T-helper 2 cell treated with Interferon-gamma antibody and Interleukin-4, amounts not matched to agents 100 ng/mL and 5 ng/mL, for 36 hours (primary cell): ENCODE results near the gene LRRC8A. TPM values are rescaled to one million over a fixed set of nuclear protein-coding genes. Genes with fewer than 3 reads are reported as not detected.

Source experiments
- intact Hi-C: fragments of 100-400 bp; cut with micrococcal nuclease; formaldehyde crosslinking; loops from one replicate; pipeline ENCODE4 v1.15.1; 2023
- total RNA-seq: library from RNA; stranded (reverse); gene quantifications from 2 replicates; pipeline ENCODE4 v1.2.3, GENCODE V29; 2022

The LRRC8A gene
- total RNA-seq, 1 donor from 2014 or later, result 53.1 TPM

GRCh38 chr9:128899566-128900322, 17.8 kb downstream of the LRRC8A start:
- intact Hi-C loops, result loop anchor here (10.0 kb wide), 1 partner anchor 345 kb away; the partner anchor contains the start of gene SPTAN1

GRCh38 chr9:128901379-128901778, 19.4 kb downstream of the LRRC8A start:
- intact Hi-C loops, result loop anchor here (10.0 kb wide), 1 partner anchor 347 kb away; the partner anchor contains the start of gene SPTAN1

- intact Hi-C loops, result loop anchor here (1.0 to 10.0 kb wide), 2 partner anchors 21 to 347 kb away; partner anchors contain the start of genes KYAT1 and SPTAN1
Observed at GRCh38 chr9:128901822-128902221, 19.9 kb downstream of the LRRC8A start.

GRCh38 chr9:128902351-128903078, 20.6 kb downstream of the LRRC8A start:
- intact Hi-C loops, result loop anchor here (1.0 to 10.0 kb wide), 2 partner anchors 21 to 348 kb away; partner anchors contain the start of genes KYAT1 and SPTAN1

- intact Hi-C loops, result loop anchor here (10.0 kb wide), 1 partner anchor 348 kb away; the partner anchor contains the start of gene SPTAN1
Observed at GRCh38 chr9:128903079-128903461, 21.1 kb downstream of the LRRC8A start.

GRCh38 chr9:128903871-128904620, 22.1 kb downstream of the LRRC8A start:
- intact Hi-C loops, result loop anchor here (10.0 kb wide), 1 partner anchor 349 kb away; the partner anchor contains the start of gene SPTAN1

- intact Hi-C loops, result loop anchor here (10.0 kb wide), 1 partner anchor 351 kb away; the partner anchor contains the start of gene SPTAN1
Observed at GRCh38 chr9:128905964-128906363, 24.0 kb downstream of the LRRC8A start.

- intact Hi-C loops, result loop anchor here (10.0 kb wide), 1 partner anchor 352 kb away; the partner anchor contains the start of gene SPTAN1
Observed at GRCh38 chr9:128906741-128907140, 24.8 kb downstream of the LRRC8A start.

GRCh38 chr9:128908372-128908771, 26.4 kb downstream of the LRRC8A start:
- intact Hi-C loops, result loop anchor here (10.0 kb wide), 1 partner anchor 354 kb away; the partner anchor contains the start of gene SPTAN1

GRCh38 chr9:128909859-128910258, 27.9 kb downstream of the LRRC8A start:
- intact Hi-C loops, result loop anchor here (10.0 kb wide), 1 partner anchor 355 kb away; the partner anchor contains the start of gene SPTAN1

GRCh38 chr9:128910906-128911305, 29.0 kb downstream of the LRRC8A start:
- intact Hi-C loops, result no loop called here

- intact Hi-C loops, result no loop called here
Observed at GRCh38 chr9:128911529-128912035, 29.6 kb downstream of the LRRC8A start.

GRCh38 chr9:128912270-128912853, 30.4 kb downstream of the LRRC8A start:
- intact Hi-C loops, result no loop called here

GRCh38 chr9:128913048-128913900, 31.3 kb downstream of the LRRC8A start:
- intact Hi-C loops, result no loop called here

- intact Hi-C loops, result no loop called here
Observed at GRCh38 chr9:128913995-128914772, 32.3 kb downstream of the LRRC8A start.

GRCh38 chr9:128916204-128916603, 34.3 kb downstream of the LRRC8A start:
- intact Hi-C loops, result no loop called here

GRCh38 chr9:128916745-128917144, 34.8 kb downstream of the LRRC8A start:
- intact Hi-C loops, result no loop called here

- intact Hi-C loops, result no loop called here
Observed at GRCh38 chr9:128917151-128917849, 35.4 kb downstream of the LRRC8A start.
